ENCODE measurements around the gene RUNX2. TPM values are rescaled to one million over a fixed set of nuclear protein-coding genes. Genes with fewer than 3 reads are reported as not detected.
A peak's percentile ranks its signal among the peaks of the same experiment; 100 is the strongest.

Gene RUNX2
- total and polyA plus RNA-seq, 2 experiments from 2014 or later, result 1.0 to 2.1 TPM

DNA sequence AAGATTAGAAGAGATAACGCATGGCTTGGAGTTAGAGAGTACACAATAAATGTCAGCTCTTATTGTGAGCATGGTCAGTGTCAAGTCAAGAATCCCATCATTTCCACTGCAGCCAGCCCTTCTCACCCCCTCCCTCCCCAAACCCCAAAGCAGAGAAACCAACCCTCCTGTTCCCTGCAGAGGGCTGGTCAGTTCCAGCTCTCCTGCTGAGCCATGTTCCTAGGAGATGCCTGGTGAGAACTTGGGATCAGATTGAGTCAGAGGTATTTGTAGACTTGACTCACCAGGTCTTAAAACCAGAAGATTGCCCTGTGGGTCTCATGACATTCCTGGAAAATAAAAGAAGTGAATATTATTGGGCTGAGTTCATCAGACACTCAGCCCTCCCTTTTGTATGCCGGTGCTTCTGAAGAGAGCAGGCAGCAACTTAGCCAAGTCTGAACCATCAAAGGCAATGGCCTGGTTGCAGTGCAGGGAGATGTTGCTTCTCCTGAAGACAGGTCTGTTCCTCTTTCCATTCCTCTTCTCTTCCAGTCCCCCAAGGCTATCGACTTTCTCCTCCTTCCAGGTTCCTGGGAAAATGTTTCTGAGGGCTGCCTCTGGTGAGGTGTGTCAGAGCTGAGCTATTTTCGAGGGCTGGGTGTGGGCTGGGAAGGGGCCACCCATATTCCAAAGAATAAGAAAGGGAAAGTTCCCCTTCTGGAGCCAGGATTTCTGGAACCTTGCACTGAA, 327.8 kb downstream of the RUNX2 start:
- no peaks in the 10 kb centered on the region for H3K9me2 ChIP-seq (replicated peaks; ENCODE audit: insufficient read depth)
- H4K20me1 ChIP-seq (ENCODE audit: insufficient read depth, poor library complexity, severe bottlenecking), result no peaks in the 10 kb centered on the region
- H3K4me1 ChIP-seq (ENCODE audit: insufficient read depth), result peaks cover 3% of the 10 kb centered on the region
- no peak overlapping the region for H3K4me3 ChIP-seq
- no peak overlapping the region for H2AFZ ChIP-seq
- H3K79me2 ChIP-seq, result no peaks in the 10 kb centered on the region
- H3K4me2 ChIP-seq, result no peak overlapping the region
- H3K27me3 ChIP-seq, result peaks cover 10% of the 10 kb centered on the region
- 58% methylated on average over 4 of the region's 4 CpGs for WGBS (ENCODE audit: low lambda C conversion rate, missing lambda C conversion rate)
- TF ChIP-seq, protein P1, sequence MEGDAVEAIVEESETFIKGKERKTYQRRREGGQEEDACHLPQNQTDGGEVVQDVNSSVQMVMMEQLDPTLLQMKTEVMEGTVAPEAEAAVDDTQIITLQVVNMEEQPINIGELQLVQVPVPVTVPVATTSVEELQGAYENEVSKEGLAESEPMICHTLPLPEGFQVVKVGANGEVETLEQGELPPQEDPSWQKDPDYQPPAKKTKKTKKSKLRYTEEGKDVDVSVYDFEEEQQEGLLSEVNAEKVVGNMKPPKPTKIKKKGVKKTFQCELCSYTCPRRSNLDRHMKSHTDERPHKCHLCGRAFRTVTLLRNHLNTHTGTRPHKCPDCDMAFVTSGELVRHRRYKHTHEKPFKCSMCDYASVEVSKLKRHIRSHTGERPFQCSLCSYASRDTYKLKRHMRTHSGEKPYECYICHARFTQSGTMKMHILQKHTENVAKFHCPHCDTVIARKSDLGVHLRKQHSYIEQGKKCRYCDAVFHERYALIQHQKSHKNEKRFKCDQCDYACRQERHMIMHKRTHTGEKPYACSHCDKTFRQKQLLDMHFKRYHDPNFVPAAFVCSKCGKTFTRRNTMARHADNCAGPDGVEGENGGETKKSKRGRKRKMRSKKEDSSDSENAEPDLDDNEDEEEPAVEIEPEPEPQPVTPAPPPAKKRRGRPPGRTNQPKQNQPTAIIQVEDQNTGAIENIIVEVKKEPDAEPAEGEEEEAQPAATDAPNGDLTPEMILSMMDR (IDR thresholded peaks at IDR 0.05; ENCODE audit: poor library complexity), result no peak
- no peak for TF ChIP-seq EZH2phosphoT487 (IDR thresholded peaks at IDR 0.05; ENCODE audit: low read depth, severe bottlenecking, unreplicated experiment)
- TF ChIP-seq EZH2 (IDR thresholded peaks at IDR 0.05; ENCODE audit: borderline replicate concordance), result no peak
- no peak overlapping the region for H3K27ac ChIP-seq
- H3K36me3 ChIP-seq (replicated peaks; ENCODE audit: insufficient read depth, low read depth), result no peaks in the 10 kb centered on the region
- H3K9me3 ChIP-seq (ENCODE audit: low read depth), result no peaks in the 10 kb centered on the region
- peak; percentile 59 for DNase-seq (ENCODE audit: low spot score)

DNA sequence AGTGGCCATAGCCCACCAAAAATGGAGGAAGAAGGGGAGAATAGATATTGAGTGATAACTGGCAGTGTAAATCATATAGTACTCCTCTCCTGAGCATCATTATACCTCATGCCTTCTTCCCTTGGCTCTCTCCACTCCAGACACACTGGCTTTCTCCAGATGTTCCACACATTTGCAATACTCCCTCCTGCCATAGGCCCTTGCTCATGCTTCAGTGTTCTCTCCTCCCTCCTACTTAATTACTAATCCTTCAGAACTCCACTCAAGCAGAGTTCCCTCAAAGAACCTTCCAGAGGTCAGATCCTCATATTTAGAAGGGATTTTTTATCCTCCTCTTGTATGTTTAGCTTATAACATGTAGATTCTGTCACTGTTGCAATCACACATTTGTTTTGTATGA, 329.1 kb downstream of the RUNX2 start:
- Histone ChIP-seq H3K27me3 (peaks cover 20% of the 10 kb centered on the region), H3K9me2 (replicated peaks; ENCODE audit: insufficient read depth) (no peaks in the 10 kb centered on the region), H3K9me3 (ENCODE audit: low read depth) (no peaks in the 10 kb centered on the region), H3K79me2 (no peaks in the 10 kb centered on the region), H3K4me2 (no peak overlapping the region), H3K36me3 (replicated peaks; ENCODE audit: insufficient read depth, low read depth) (no peaks in the 10 kb centered on the region), H2AFZ (no peak overlapping the region), H4K20me1 (ENCODE audit: insufficient read depth, poor library complexity, severe bottlenecking) (no peaks in the 10 kb centered on the region), H3K27ac (no peak overlapping the region), H3K4me1 (ENCODE audit: insufficient read depth) (peaks cover 3% of the 10 kb centered on the region), H3K4me3 (no peak overlapping the region)
- no peak for DNase-seq (ENCODE audit: low spot score)
- no peak for TF ChIP-seq EZH2 (IDR thresholded peaks at IDR 0.05; ENCODE audit: borderline replicate concordance)
- TF ChIP-seq, protein P1 (IDR thresholded peaks at IDR 0.05; ENCODE audit: poor library complexity), result no peak
- TF ChIP-seq EZH2phosphoT487 (IDR thresholded peaks at IDR 0.05; ENCODE audit: low read depth, severe bottlenecking, unreplicated experiment), result no peak

DNA sequence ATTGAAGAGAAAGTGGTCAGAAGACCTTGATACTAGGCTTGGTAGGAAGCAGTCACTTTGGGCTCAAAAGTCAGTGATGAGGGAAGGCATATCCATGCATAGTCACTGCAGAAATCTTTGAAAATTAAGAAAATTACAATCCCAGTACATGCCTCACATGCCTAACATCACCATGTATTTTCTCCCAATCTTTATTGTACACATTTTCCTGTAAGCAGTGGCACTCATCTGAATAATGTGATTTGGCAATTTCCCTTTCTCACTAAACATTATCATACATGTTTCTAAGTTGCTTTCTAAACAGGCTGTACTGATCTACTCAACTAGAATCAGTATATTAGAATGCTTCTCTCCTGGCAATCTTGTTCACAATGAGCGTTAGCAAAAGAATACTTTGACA, 330.3 kb downstream of the RUNX2 start:
- H3K27ac ChIP-seq, result no peak overlapping the region
- no peaks in the 10 kb centered on the region for H3K36me3 ChIP-seq (replicated peaks; ENCODE audit: insufficient read depth, low read depth)
- no peaks in the 10 kb centered on the region for H3K9me3 ChIP-seq (ENCODE audit: low read depth)
- WGBS (ENCODE audit: low lambda C conversion rate, missing lambda C conversion rate), result 100% methylated on average over 1 of the region's 1 CpG
- peaks cover 32% of the 10 kb centered on the region for H3K27me3 ChIP-seq
- no peak overlapping the region for H3K4me2 ChIP-seq
- H3K9me2 ChIP-seq (replicated peaks; ENCODE audit: insufficient read depth), result no peaks in the 10 kb centered on the region
- H4K20me1 ChIP-seq (ENCODE audit: insufficient read depth, poor library complexity, severe bottlenecking), result no peaks in the 10 kb centered on the region
- H2AFZ ChIP-seq, result no peak overlapping the region
- no peaks in the 10 kb centered on the region for H3K79me2 ChIP-seq
- TF ChIP-seq EZH2 (IDR thresholded peaks at IDR 0.05; ENCODE audit: borderline replicate concordance), result no peak
- TF ChIP-seq EZH2phosphoT487 (IDR thresholded peaks at IDR 0.05; ENCODE audit: low read depth, severe bottlenecking, unreplicated experiment), result no peak
- TF ChIP-seq, protein P1 (IDR thresholded peaks at IDR 0.05; ENCODE audit: poor library complexity), result no peak
- no peak overlapping the region for H3K4me3 ChIP-seq
- peaks cover 5% of the 10 kb centered on the region for H3K4me1 ChIP-seq (ENCODE audit: insufficient read depth)
- DNase-seq (ENCODE audit: low spot score), result no peak

Data from hepatocyte (in vitro differentiated cells).